Measurements from ENCODE around the gene SCRT2. TPM values are rescaled to one million over a fixed set of nuclear protein-coding genes. Genes with fewer than 3 reads are reported as not detected.

Gene SCRT2
- total and polyA plus RNA-seq, 2 of the 4 experiments (the other 2 are of a cell fraction), result not detected

- H3K18ac ChIP-seq (ENCODE audit: low read depth, low read length), result no peak overlapping the region
- no peak overlapping the region for H2AFZ ChIP-seq (replicated peaks; ENCODE audit: low read length, poor library complexity)
- WGBS, 2 experiments (ENCODE audit: extremely low coverage in 2 of 2, insufficient read length in 1 of 2), result no CpG with 5 or more reads among the region's 1 CpG
- H3K9me1 ChIP-seq (ENCODE audit: insufficient read depth, low read length), result no peaks in the 10 kb centered on the region
- H3K56ac ChIP-seq (ENCODE audit: extremely low read depth, insufficient read depth, low read length), result no peak overlapping the region
- no peaks in the 10 kb centered on the region for H4K20me1 ChIP-seq (ENCODE audit: insufficient read depth, low read length)
- dilution Hi-C loops (cut with HindIII; ENCODE audit: low sequenced_read_pairs, unreplicated experiment) (no loop called here), in situ Hi-C loops (cut with MboI; ENCODE audit: low sequenced_read_pairs) (no loop called here), intact Hi-C loops (cut with micrococcal nuclease) (no loop called here)
- H3K4ac ChIP-seq (ENCODE audit: low read depth, low read length), result no peak overlapping the region
- DNase-seq (no peak), ATAC-seq (ENCODE audit: low read depth) (no peak)
- no peak overlapping the region for H4K8ac ChIP-seq (ENCODE audit: low read depth in 2 of 2, low read length in 2 of 2)
- no peak overlapping the region for H2AK9ac ChIP-seq (replicated peaks; ENCODE audit: low read depth, low read length, poor library complexity)
- H3K27me3 ChIP-seq (ENCODE audit: control insufficient read depth, insufficient read depth, low read length), result peaks cover 10% of the 10 kb centered on the region
- H2BK5ac ChIP-seq (ENCODE audit: low read depth, low read length, poor library complexity, severe bottlenecking), result no peak overlapping the region
- H2BK15ac ChIP-seq (ENCODE audit: low read depth, low read length), result no peak overlapping the region
- no peak overlapping the region for H2AK5ac ChIP-seq (ENCODE audit: low read depth, low read length)
- no peak overlapping the region for H4K91ac ChIP-seq (ENCODE audit: insufficient read depth, low read depth, low read length)
- H3K23ac ChIP-seq (ENCODE audit: low read depth, low read length), result no peak overlapping the region
- no peak overlapping the region for H3K27ac ChIP-seq (ENCODE audit: insufficient read depth, low read length)
- H3K9ac ChIP-seq (ENCODE audit: low read depth, low read length), result no peak overlapping the region
- CTCF ChIA-PET, result no interaction called here
- no peak overlapping the region for H3K4me3 ChIP-seq (ENCODE audit: insufficient read depth, low read depth, low read length)
- no peaks in the 10 kb centered on the region for H3K36me3 ChIP-seq (ENCODE audit: control insufficient read depth, insufficient read depth, low read length)
- no peak overlapping the region for H3K14ac ChIP-seq (replicated peaks; ENCODE audit: low read depth, low read length)
- no peak overlapping the region for H3K4me2 ChIP-seq (ENCODE audit: low read depth, low read length)
- H4K5ac ChIP-seq (ENCODE audit: low read depth, low read length), result no peak overlapping the region
- H2BK120ac ChIP-seq (ENCODE audit: low read depth, low read length), result no peak overlapping the region
- no peaks in the 10 kb centered on the region for H3K4me1 ChIP-seq (ENCODE audit: control insufficient read depth, insufficient read depth, low read length)
- H3K9me3 ChIP-seq (ENCODE audit: control insufficient read depth, insufficient read depth, low read length), result no peaks in the 10 kb centered on the region
- no peak overlapping the region for H2BK20ac ChIP-seq (ENCODE audit: low read depth, low read length)
- POLR2A ChIA-PET (ENCODE audit: unreplicated experiment), result no interaction called here
- no peaks in the 10 kb centered on the region for H3K79me1 ChIP-seq (ENCODE audit: low read depth in 1 of 2, low read length in 2 of 2)
- no peak for TF ChIP-seq BHLHE40 (IDR thresholded peaks at IDR 0.05; ENCODE audit: low read depth, low read length)
- no peak for TF ChIP-seq MXI1 (IDR thresholded peaks at IDR 0.05; ENCODE audit: borderline replicate concordance, low read depth, low read length)
- no peak for TF ChIP-seq MAZ (IDR thresholded peaks at IDR 0.05; ENCODE audit: borderline replicate concordance, low read depth, low read length)
- no TSS peak for BruUV-seq (replicated peaks)
Measured at GRCh38 chr20:689947-690346, 14.3 kb upstream of the SCRT2 start.
